Right lobe of liver (tissue), 6 donors: ENCODE measurements around the gene AATK. TPM values are rescaled to one million over a fixed set of nuclear protein-coding genes. Genes with fewer than 3 reads are reported as not detected.

Experiments
- ATAC-seq, 4 donors: fragments of 200-7000 bp; cut with Tn5 transposase; one replicate each; pipeline ENCODE4 v1.9.1; 2020; ENCODE audit warnings: mild to moderate bottlenecking in 4 of 4, moderate library complexity in 4 of 4
- DNase-seq, 3 donors: peaks; one replicate each; pipeline ENCODE4 v3.0.0-alpha.2; 2020
- H3K27ac ChIP-seq, 3 donors: fragments of 200-600 bp; one replicate each; pipeline ENCODE4 v1.8.0; 2022
- H3K27me3 ChIP-seq, 2 donors: fragments of 200-600 bp; one replicate each; pipeline ENCODE4 v1.8.0; 2022
- H3K36me3 ChIP-seq, 4 donors: fragments of 200-600 bp; sonication (generic) in 1 of 4; one replicate each; pipeline versions ENCODE4 v1.5.1 to v1.8.0; 2017 to 2022; ENCODE audit warnings: control low read depth in 1 of 4
- H3K4me1 ChIP-seq, 4 donors: fragments of 200-600 bp; sonication (generic) in 1 of 4; one replicate each; pipeline versions ENCODE4 v1.5.1 to v1.8.0; 2017 to 2022; ENCODE audit warnings: control low read depth in 1 of 4
- H3K4me3 ChIP-seq, 3 donors: fragments of 200-600 bp; one replicate each; pipeline ENCODE4 v1.8.0; 2022
- H3K9me3 ChIP-seq, 4 donors: fragments of 200-600 bp; sonication (generic) in 1 of 4; one replicate each; pipeline versions ENCODE4 v1.5.1 to v1.8.0; 2017 to 2022; ENCODE audit warnings: control low read depth in 1 of 4
- POLR2A ChIP-seq: fragments of 450-650 bp; IDR thresholded peaks from one replicate; pipeline ENCODE4 v1.6.1; 2017; ENCODE audit warnings: antibody characterized with exemption, mild to moderate bottlenecking
- WGBS: methylation state at CpG from one replicate; pipeline ENCODE4 v1.1.6; 2018; ENCODE audit warnings: low coverage, low lambda C conversion rate; ENCODE audit not compliant: insufficient coverage; ENCODE audit errors: missing lambda C conversion rate; 5-methylcytosine and 5-hydroxymethylcytosine counted together
- intact Hi-C, 2 donors: fragments of 100-400 bp; cut with DNase I; formaldehyde crosslinking; loops; one replicate each; pipeline versions ENCODE4 v1.11.2 to v1.14.1; 2022
- total RNA-seq, 6 experiments: library from RNA; depleted of rRNA in 2 of 6; stranded (reverse); fragments of >200 nt in 2 of 6; fragmentation: NEBNext Ultra II Directional in 3 of 6; extraction: Animal tissue kit (Norgen Biotek cat#: 25700) in 3 of 6; gene quantifications; one replicate each; pipeline versions ENCODE4 v1.1.0 to v1.2.4, GENCODE V29; 2016 to 2023
- TF ChIP-seq, protein P1 (sequence below), 4 donors: fragments of 200-600 bp in 3 of 4; fragments of 450-650 bp in 1 of 4; IDR thresholded peaks; one replicate each; pipeline versions ENCODE4 v1.5.1 to v1.8.0; 2016 to 2022; ENCODE audit warnings: antibody characterized with exemption in 4 of 4, mild to moderate bottlenecking in 2 of 4
- donor health status: DM: no; HTN: yes; CAD: no.
- donor health status: DM: no; HTN: no; CAD: no.
- donor health status: DM: no; HTN: no; CAD: no.
- donor health status: DM: no; HTN: yes; CAD: no.
- donor health status: DM: no; HTN: yes; CAD: no.

The AATK gene
- total RNA-seq, 6 experiments from 2014 or later: 0.31 to 1.2 (median 0.86) TPM

DNA sequence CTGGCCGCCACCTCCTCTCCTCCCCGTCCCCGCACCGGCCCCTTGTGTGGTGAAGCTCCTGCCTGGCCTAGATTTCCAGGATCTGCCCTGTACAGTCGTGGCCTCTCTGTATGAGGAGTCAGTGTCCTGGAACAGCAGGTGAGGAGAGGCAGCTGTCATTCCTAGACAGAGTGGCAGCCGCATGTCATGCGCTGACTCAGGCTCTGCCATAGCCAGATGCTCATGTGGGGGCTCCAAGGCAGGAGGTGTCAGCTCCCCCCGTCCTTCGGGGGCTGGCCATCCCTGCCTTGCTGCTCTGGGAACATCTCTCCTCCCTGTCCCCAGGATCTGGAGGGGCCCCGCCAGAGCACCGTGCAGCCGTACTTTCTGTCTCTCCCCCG is 70.6 kb downstream of the AATK start:
- intact Hi-C loops: loop anchor here in 1 of 2 donors (10.0 kb wide), 1 partner anchor 71 kb away; no protein-coding TSS in a partner anchor
- H3K4me1 ChIP-seq: peaks cover 0 to 38% (median 19%) of the 10 kb centered on the region in 4 donors
- WGBS: 60% methylated on average over 2 of the region's 13 CpGs
- H3K9me3 ChIP-seq: no peaks in the 10 kb centered on the region
- H3K4me3 ChIP-seq: no peak overlapping the region
- TF ChIP-seq POLR2A: peak; percentile 9
- TF ChIP-seq, protein P1, sequence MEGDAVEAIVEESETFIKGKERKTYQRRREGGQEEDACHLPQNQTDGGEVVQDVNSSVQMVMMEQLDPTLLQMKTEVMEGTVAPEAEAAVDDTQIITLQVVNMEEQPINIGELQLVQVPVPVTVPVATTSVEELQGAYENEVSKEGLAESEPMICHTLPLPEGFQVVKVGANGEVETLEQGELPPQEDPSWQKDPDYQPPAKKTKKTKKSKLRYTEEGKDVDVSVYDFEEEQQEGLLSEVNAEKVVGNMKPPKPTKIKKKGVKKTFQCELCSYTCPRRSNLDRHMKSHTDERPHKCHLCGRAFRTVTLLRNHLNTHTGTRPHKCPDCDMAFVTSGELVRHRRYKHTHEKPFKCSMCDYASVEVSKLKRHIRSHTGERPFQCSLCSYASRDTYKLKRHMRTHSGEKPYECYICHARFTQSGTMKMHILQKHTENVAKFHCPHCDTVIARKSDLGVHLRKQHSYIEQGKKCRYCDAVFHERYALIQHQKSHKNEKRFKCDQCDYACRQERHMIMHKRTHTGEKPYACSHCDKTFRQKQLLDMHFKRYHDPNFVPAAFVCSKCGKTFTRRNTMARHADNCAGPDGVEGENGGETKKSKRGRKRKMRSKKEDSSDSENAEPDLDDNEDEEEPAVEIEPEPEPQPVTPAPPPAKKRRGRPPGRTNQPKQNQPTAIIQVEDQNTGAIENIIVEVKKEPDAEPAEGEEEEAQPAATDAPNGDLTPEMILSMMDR (IDR thresholded peaks at IDR 0.05): peak in 1 of 4 donors; percentile 6
- DNase-seq (no peak), ATAC-seq (no peak)
- no peaks in the 10 kb centered on the region for H3K27me3 ChIP-seq
- peak overlapping the region; percentile 12 to 79 (median 38) for H3K27ac ChIP-seq
- H3K36me3 ChIP-seq: peaks cover 0 to 7% (median 0%) of the 10 kb centered on the region in 4 donors

DNA sequence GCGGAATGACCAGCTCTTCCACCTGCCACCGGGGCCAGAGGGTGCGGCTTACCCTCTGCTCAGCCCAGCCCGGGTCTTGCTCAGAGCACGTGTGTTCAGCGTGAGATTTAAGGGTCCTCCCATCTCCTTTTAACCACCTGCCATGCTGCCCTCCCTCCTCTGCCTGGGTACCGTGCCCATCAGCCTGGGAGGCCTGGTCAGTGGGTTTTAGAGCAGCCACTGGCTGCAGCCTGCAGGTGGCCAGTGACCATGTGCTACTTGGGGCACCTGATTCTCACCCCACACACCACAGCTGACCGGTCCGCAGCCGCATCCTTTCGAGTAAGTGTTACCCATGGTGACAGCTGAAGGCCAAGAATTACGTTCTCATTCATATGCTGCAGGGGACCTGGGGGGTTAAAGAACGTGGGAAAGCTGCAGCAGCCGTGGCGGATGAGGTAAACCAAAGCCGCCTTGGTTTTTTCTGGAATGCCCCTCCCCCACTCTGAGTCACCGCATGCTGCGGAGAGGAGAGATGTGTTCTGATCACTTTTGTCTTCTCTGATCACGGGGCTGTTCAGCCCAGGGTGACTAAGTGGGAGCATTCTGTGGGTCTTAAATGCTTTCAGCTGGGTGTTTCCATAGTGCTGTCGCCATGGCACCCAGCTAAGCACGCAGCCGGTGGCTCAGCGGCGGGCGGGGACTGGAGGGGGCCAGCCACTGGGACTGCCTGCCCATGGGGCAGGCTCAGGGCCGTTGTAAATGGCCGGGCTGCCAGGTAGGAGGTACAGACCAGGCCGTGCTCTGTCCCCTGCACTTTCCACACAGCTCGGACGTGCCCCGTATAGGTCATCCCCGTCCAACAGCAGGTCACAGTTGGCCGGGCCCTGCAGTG is 71.3 kb downstream of the AATK start:
- intact Hi-C loops: loop anchor here in 1 of 2 donors (10.0 kb wide), 1 partner anchor 70 kb away; no protein-coding TSS in a partner anchor

DNA sequence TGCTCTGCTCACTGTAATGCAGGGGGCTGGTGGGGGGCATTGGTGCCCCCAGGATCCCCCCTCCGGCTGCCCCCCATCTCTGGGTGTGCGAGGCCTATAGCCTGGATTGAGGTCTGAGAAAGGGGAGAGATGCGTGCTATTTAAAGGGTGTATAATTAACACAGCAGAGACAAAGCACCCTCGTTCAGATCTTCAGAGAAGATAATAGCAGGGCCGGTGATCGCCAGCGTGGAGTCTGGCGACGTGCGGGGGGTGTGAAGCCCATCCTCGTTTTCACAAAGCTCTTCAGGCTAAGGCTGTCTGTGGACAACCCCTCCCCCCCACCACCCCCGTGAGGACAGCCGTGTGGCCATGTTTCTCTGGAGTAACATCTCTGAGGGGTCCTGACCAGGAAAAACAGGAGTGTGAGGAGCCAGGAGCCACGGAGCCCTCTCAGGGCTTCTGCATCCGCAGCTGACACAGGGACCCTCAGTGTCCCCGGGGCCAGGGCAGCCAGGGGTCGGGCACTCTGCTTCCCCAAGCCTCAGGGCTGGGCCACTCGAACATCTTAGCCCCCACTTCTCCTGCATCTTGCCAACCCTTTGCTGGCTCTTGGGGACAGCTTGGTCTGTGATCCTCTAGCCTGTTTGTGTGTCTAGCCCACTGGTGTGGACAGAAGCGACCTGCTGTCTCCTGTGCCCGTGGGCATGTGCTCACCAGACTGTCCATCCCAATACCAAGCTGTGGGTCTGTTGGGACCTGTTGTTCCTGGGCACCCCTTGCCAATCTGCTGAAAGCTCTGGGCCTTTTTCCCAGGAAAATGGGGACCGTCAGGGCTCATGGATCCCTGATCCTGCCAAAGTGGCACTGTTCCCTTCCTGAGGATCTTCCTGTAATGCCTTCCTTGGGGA is 72.2 kb downstream of the AATK start:
- no peak for TF ChIP-seq POLR2A
- DNase-seq: no peak
- intact Hi-C loops: loop anchor here in 1 of 2 donors (10.0 kb wide), 1 partner anchor 69 kb away; no protein-coding TSS in a partner anchor
- peaks cover 0 to 2% (median 0%) of the 10 kb centered on the region in 4 donors for H3K36me3 ChIP-seq
- H3K4me1 ChIP-seq: peaks cover 0 to 38% (median 18%) of the 10 kb centered on the region in 4 donors
- WGBS: 73% methylated on average over 2 of the region's 21 CpGs
- H3K27ac ChIP-seq: peak overlapping the region in 2 of 3 donors; percentile 38 to 79
- no peak for ATAC-seq
- H3K9me3 ChIP-seq: no peaks in the 10 kb centered on the region
- no peaks in the 10 kb centered on the region for H3K27me3 ChIP-seq
- no peak overlapping the region for H3K4me3 ChIP-seq

More for the DNA sequence above, 71.3 kb downstream of the AATK start:
- 20% methylated on average over 10 of the region's 33 CpGs for WGBS
- Histone ChIP-seq H3K27ac (peak overlapping the region; percentile 12 to 79 (median 38)), H3K4me3 (no peak overlapping the region), H3K27me3 (no peaks in the 10 kb centered on the region), H3K9me3 (no peaks in the 10 kb centered on the region), H3K36me3 (peaks cover 0 to 1% (median 0%) of the 10 kb centered on the region in 4 donors), H3K4me1 (peaks cover 0 to 38% (median 18%) of the 10 kb centered on the region in 4 donors)
- peak; percentile 17 for TF ChIP-seq POLR2A
- TF ChIP-seq, protein P1 (IDR thresholded peaks at IDR 0.05): no peak
- ATAC-seq (peak; percentile 43 to 74 (median 58)), DNase-seq (peak; percentile 62 to 90 (median 78))

DNA sequence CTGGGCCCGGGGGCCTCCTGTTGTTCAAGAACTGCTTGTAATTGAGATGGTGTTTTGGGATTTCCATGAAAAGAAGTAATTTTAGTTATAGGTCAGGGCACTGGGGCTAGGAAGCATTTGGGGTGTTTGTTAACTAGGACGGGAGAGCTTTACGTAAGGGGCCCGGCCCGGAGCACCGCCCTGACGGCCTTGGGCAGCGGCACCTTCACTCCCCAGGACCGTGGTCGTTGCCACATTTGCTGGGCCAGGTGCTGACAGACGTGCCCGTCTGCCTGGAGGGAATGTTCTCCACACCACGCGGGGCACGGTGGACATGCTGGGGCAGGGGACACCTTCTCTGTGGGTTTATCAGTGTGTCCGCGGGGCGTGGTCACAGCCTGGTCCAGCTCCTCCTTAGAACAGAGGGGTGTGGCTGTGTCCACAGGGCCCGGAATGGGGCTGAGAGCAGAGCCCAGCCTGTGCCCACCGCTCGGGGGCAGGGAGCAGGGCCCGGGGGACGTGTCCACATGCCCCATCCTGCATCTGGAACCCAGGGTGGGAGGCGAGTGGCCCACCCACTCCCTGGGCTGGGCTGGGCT is 73.4 kb downstream of the AATK start:
- intact Hi-C loops: loop anchor here in 1 of 2 donors (10.0 kb wide), 1 partner anchor 68 kb away; no protein-coding TSS in a partner anchor
- DNase-seq: no peak
- WGBS: 72% methylated on average over 6 of the region's 24 CpGs
- Histone ChIP-seq H3K27ac (no peak overlapping the region), H3K9me3 (no peaks in the 10 kb centered on the region), H3K4me3 (no peak overlapping the region), H3K4me1 (peaks cover 0 to 31% (median 16%) of the 10 kb centered on the region in 4 donors), H3K36me3 (peaks cover 0 to 15% (median 5%) of the 10 kb centered on the region in 4 donors), H3K27me3 (no peaks in the 10 kb centered on the region)
- no peak for ATAC-seq
- no peak for TF ChIP-seq POLR2A
- TF ChIP-seq, protein P1 (IDR thresholded peaks at IDR 0.05): no peak
